ENCODE measurements around the gene WWC2. TPM values are rescaled to one million over a fixed set of nuclear protein-coding genes. Genes with fewer than 3 reads are reported as not detected.

The WWC2 gene
- total RNA-seq, 4 donors from 2014 or later, result 24.3 to 50.7 (median 41.8) TPM

GRCh38 chr4:183165376-183165775, 66.3 kb downstream of the WWC2 start:
- TF ChIP-seq CTCF (IDR thresholded peaks at IDR 0.05; ENCODE audit: low read depth), result no peak

- TF ChIP-seq CTCF (IDR thresholded peaks at IDR 0.05; ENCODE audit: low read depth), result no peak
Measured at GRCh38 chr4:183170894-183171293, 71.8 kb downstream of the WWC2 start.

GRCh38 chr4:183171484-183172267, 72.6 kb downstream of the WWC2 start:
- TF ChIP-seq CTCF (IDR thresholded peaks at IDR 0.05; ENCODE audit: low read depth), result no peak

GRCh38 chr4:183172881-183173280, 73.8 kb downstream of the WWC2 start:
- no peak for TF ChIP-seq CTCF (IDR thresholded peaks at IDR 0.05; ENCODE audit: low read depth)

- no peak for TF ChIP-seq CTCF (IDR thresholded peaks at IDR 0.05; ENCODE audit: low read depth)
Measured at GRCh38 chr4:183173580-183174526, 74.8 kb downstream of the WWC2 start.

GRCh38 chr4:183175631-183176232, 76.7 kb downstream of the WWC2 start:
- no peak for TF ChIP-seq CTCF (IDR thresholded peaks at IDR 0.05; ENCODE audit: low read depth)

- no peak for TF ChIP-seq CTCF (IDR thresholded peaks at IDR 0.05; ENCODE audit: low read depth)
Measured at GRCh38 chr4:183177001-183177400, 77.9 kb downstream of the WWC2 start.

Measured in subcutaneous adipose tissue (tissue), 4 donors.